ENCODE data around the gene COPS8.

The COPS8 gene

GRCh38 chr2:237134321-237135230, 48.9 kb downstream of the COPS8 start:
- no peak for DNase-seq

- DNase-seq: no peak
Observed at GRCh38 chr2:237136824-237137223, 51.1 kb downstream of the COPS8 start.

GRCh38 chr2:237137626-237138323, 52.1 kb downstream of the COPS8 start:
- DNase-seq: no peak

- no peak for DNase-seq
Observed at GRCh38 chr2:237139123-237139675, 53.5 kb downstream of the COPS8 start.

GRCh38 chr2:237140689-237141285, 55.1 kb downstream of the COPS8 start:
- DNase-seq: no peak

GRCh38 chr2:237141571-237142051, 55.9 kb downstream of the COPS8 start:
- no peak for DNase-seq

- no peak for DNase-seq
Observed at GRCh38 chr2:237143118-237143517, 57.4 kb downstream of the COPS8 start.

- DNase-seq: no peak
Observed at GRCh38 chr2:237143676-237144440, 58.2 kb downstream of the COPS8 start.

GRCh38 chr2:237144516-237144915, 58.8 kb downstream of the COPS8 start:
- DNase-seq: no peak

- no peak for DNase-seq
Observed at GRCh38 chr2:237147317-237147716, 61.6 kb downstream of the COPS8 start.

- no peak for DNase-seq
Observed at GRCh38 chr2:237148624-237149023, 62.9 kb downstream of the COPS8 start.

- peak; percentile 4 for DNase-seq
Observed at GRCh38 chr2:237149425-237149824, 63.7 kb downstream of the COPS8 start.
